ENCODE data around the gene SAFB2.

- no peak for TF ChIP-seq JUND (IDR thresholded peaks at IDR 0.05; ENCODE audit: low read depth, low read length)
- no peak for TF ChIP-seq CTCF (IDR thresholded peaks at IDR 0.05 in 2 of 3, conservative IDR thresholded peaks at IDR 0.05 in 1 of 3; ENCODE audit: control insufficient read depth in 2 of 3, extremely low read depth in 1 of 3, insufficient read depth in 1 of 3, low read depth in 3 of 3, low read length in 3 of 3)
- TF ChIP-seq JUNB (IDR thresholded peaks at IDR 0.05), result no peak
- TF ChIP-seq RFX5 (IDR thresholded peaks at IDR 0.05; ENCODE audit: low read depth, low read length), result no peak
- TF ChIP-seq, protein P1, sequence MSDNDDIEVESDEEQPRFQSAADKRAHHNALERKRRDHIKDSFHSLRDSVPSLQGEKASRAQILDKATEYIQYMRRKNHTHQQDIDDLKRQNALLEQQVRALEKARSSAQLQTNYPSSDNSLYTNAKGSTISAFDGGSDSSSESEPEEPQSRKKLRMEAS (IDR thresholded peaks at IDR 0.05; ENCODE audit: low read depth, low read length), result no peak
- TF ChIP-seq TCF12 (IDR thresholded peaks at IDR 0.05; ENCODE audit: low read depth, low read length), result no peak
- no peak for TF ChIP-seq STAT3 (IDR thresholded peaks at IDR 0.05; ENCODE audit: low read depth, low read length)
- TF ChIP-seq RAD51 (IDR thresholded peaks at IDR 0.05), result no peak
- no peak for TF ChIP-seq BACH1 (IDR thresholded peaks at IDR 0.05; ENCODE audit: borderline replicate concordance)
- TF ChIP-seq SIX5 (IDR thresholded peaks at IDR 0.05; ENCODE audit: low read depth, low read length, severe bottlenecking), result no peak
- no peak for TF ChIP-seq SIN3A (IDR thresholded peaks at IDR 0.05; ENCODE audit: low read depth, low read length)
- no peak for TF ChIP-seq PML (IDR thresholded peaks at IDR 0.05; ENCODE audit: low read length)
- TF ChIP-seq SREBF2 (IDR thresholded peaks at IDR 0.05; ENCODE audit: low read length), result no peak
- TF ChIP-seq SPI1 (IDR thresholded peaks at IDR 0.05; ENCODE audit: borderline replicate concordance, insufficient read depth, low read depth, low read length), result no peak
Measured at GRCh38 chr19:5618591-5618990, 4.0 kb downstream of the SAFB2 start.
